SK-N-MC (cell line): ENCODE measurements around the gene SORBS1.
"Not testable (repeated sequence)": the region's sequence is repeated elsewhere in the genome, so short reads cannot be mapped to it uniquely, and the experiment has no call there.

Source experiments
- EZH2 ChIP-seq: fragments of 200-600 bp; sonication (generic); IDR thresholded peaks from one replicate; pipeline ENCODE4 v1.6.1; 2017; ENCODE audit warnings: antibody characterized with exemption
- FOXP2 ChIP-seq: optimal IDR thresholded peaks from 2 replicates; pipeline ENCODE3; 2011; ENCODE audit warnings: mild to moderate bottlenecking, moderate library complexity; ENCODE audit not compliant: insufficient read depth; ENCODE audit errors: extremely low read length, control extremely low read depth
- POLR2AphosphoS5 ChIP-seq: IDR thresholded peaks from 2 replicates; pipeline ENCODE4 v1.6.1; 2012; ENCODE audit warnings: mild to moderate bottlenecking, low read depth, low read length, borderline replicate concordance

DNA sequence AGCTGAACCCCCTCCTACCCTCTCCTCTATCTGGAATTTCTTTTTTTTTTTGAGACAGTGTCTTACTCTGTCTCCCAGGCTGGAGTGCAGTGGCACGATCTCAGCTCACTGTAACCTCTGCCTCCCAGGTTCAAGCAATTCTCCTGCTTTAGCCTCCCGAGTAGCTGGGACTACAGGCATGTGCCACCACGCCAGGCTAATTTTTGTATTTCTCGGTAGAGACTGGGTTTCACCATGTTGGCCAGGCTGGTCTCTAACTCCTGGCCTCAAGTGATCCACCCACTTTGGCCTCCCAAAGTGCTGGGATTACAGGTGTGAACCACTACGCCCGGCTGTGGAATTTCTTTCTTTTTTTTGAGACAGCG is 213.8 kb downstream of the SORBS1 start:
- not testable (repeated sequence) for TF ChIP-seq POLR2AphosphoS5, EZH2, FOXP2
